ENCODE measurements around the gene ACSL3. TPM values are rescaled to one million over a fixed set of nuclear protein-coding genes. Genes with fewer than 3 reads are reported as not detected.

The ACSL3 gene
- total RNA-seq, 1 experiment from 2014 or later, result 181 TPM

GRCh38 chr2:222827417-222827816 is 33.4 kb upstream of the ACSL3 start:
- ChIA-PET POLR2A (interaction anchor here (0.6 kb wide), 1 partner anchor 24 kb away, joined by 5 read pairs; no protein-coding TSS in a partner anchor), CTCF (no interaction called here)
- TF ChIP-seq CTCF (IDR thresholded peaks at IDR 0.05; ENCODE audit: insufficient read depth in 1 of 2, low read depth in 1 of 2, low read length in 1 of 2, severe bottlenecking in 1 of 2, unreplicated experiment in 1 of 2), result no peak
- H3K4me1 Mint-ChIP-seq (ENCODE audit: low read depth, unreplicated experiment), result no peaks in the 10 kb centered on the region
- H3K9me3 Mint-ChIP-seq (ENCODE audit: unreplicated experiment), result no peaks in the 10 kb centered on the region
- DNase-seq, result no peak
- H3K27me3 Mint-ChIP-seq (ENCODE audit: insufficient read depth, unreplicated experiment), result no peaks in the 10 kb centered on the region
- intact Hi-C loops (cut with micrococcal nuclease; ENCODE audit: unreplicated experiment), result no loop called here
- H3K36me3 ChIP-seq (ENCODE audit: control insufficient read depth, insufficient read depth, low read length), result no peaks in the 10 kb centered on the region
- no peak overlapping the region for H3K4me3 ChIP-seq (ENCODE audit: low read depth, low read length)
- no TSS peak for BruUV-seq (replicated peaks)
- H3K27me3 ChIP-seq (replicated peaks; ENCODE audit: control insufficient read depth, insufficient read depth, low read length), result no peaks in the 10 kb centered on the region
- no peaks in the 10 kb centered on the region for H3K36me3 Mint-ChIP-seq (ENCODE audit: insufficient read depth, unreplicated experiment)
- no peak overlapping the region for H3K4me3 Mint-ChIP-seq (ENCODE audit: unreplicated experiment)
- no peaks in the 10 kb centered on the region for H3K9me3 ChIP-seq
- no peaks in the 10 kb centered on the region; the same call in 1 of the 2 replicates for H3K4me1 ChIP-seq
- H3K27ac Mint-ChIP-seq (ENCODE audit: unreplicated experiment), result no peak overlapping the region

GRCh38 chr2:222828572-222828971 is 32.3 kb upstream of the ACSL3 start:
- no peaks in the 10 kb centered on the region for H3K4me1 Mint-ChIP-seq (ENCODE audit: low read depth, unreplicated experiment)
- no peaks in the 10 kb centered on the region for H3K9me3 ChIP-seq
- POLR2A ChIA-PET, result no interaction called here

GRCh38 chr2:222830164-222830563 is 30.7 kb upstream of the ACSL3 start:
- Mint-ChIP-seq H3K27ac (ENCODE audit: unreplicated experiment) (no peak overlapping the region), H3K4me3 (ENCODE audit: unreplicated experiment) (no peak overlapping the region), H3K36me3 (ENCODE audit: insufficient read depth, unreplicated experiment) (no peaks in the 10 kb centered on the region), H3K9me3 (ENCODE audit: unreplicated experiment) (no peaks in the 10 kb centered on the region), H3K4me1 (ENCODE audit: low read depth, unreplicated experiment) (no peaks in the 10 kb centered on the region), H3K27me3 (ENCODE audit: insufficient read depth, unreplicated experiment) (no peaks in the 10 kb centered on the region)
- peaks cover 18% of the 10 kb centered on the region for H3K4me1 ChIP-seq
- no peaks in the 10 kb centered on the region for H3K36me3 ChIP-seq (ENCODE audit: control insufficient read depth, insufficient read depth, low read length)
- no TSS peak for BruUV-seq (replicated peaks)
- TF ChIP-seq CTCF (IDR thresholded peaks at IDR 0.05; ENCODE audit: insufficient read depth in 1 of 2, low read depth in 1 of 2, low read length in 1 of 2, severe bottlenecking in 1 of 2, unreplicated experiment in 1 of 2), result no peak
- ChIA-PET POLR2A (no interaction called here), CTCF (no interaction called here)
- no peaks in the 10 kb centered on the region for H3K9me3 ChIP-seq
- no peaks in the 10 kb centered on the region for H3K27me3 ChIP-seq (replicated peaks; ENCODE audit: control insufficient read depth, insufficient read depth, low read length)
- H3K4me3 ChIP-seq (ENCODE audit: low read depth, low read length), result no peak overlapping the region
- DNase-seq, result no peak
- intact Hi-C loops (cut with micrococcal nuclease; ENCODE audit: unreplicated experiment), result no loop called here

More at GRCh38 chr2:222828572-222828971, 32.3 kb upstream of the ACSL3 start:
- Histone ChIP-seq H3K36me3 (ENCODE audit: control insufficient read depth, insufficient read depth, low read length) (no peaks in the 10 kb centered on the region), H3K27me3 (replicated peaks; ENCODE audit: control insufficient read depth, insufficient read depth, low read length) (no peaks in the 10 kb centered on the region), H3K4me3 (ENCODE audit: low read depth, low read length) (no peak overlapping the region), H3K4me1 (peaks cover 3% of the 10 kb centered on the region)
- DNase-seq, result no peak
- Mint-ChIP-seq H3K36me3 (ENCODE audit: insufficient read depth, unreplicated experiment) (no peaks in the 10 kb centered on the region), H3K4me3 (ENCODE audit: unreplicated experiment) (no peak overlapping the region), H3K27ac (ENCODE audit: unreplicated experiment) (no peak overlapping the region), H3K9me3 (ENCODE audit: unreplicated experiment) (no peaks in the 10 kb centered on the region), H3K27me3 (ENCODE audit: insufficient read depth, unreplicated experiment) (no peaks in the 10 kb centered on the region)
- CTCF ChIA-PET, result no interaction called here
- BruUV-seq (replicated peaks), result no TSS peak
- intact Hi-C loops (cut with micrococcal nuclease; ENCODE audit: unreplicated experiment), result no loop called here
- no peak for TF ChIP-seq CTCF (IDR thresholded peaks at IDR 0.05; ENCODE audit: insufficient read depth in 1 of 2, low read depth in 1 of 2, low read length in 1 of 2, severe bottlenecking in 1 of 2, unreplicated experiment in 1 of 2)

Measured in Caco-2 (cell line).